Measurements from ENCODE around the gene RNLS.

Gene RNLS

DNA sequence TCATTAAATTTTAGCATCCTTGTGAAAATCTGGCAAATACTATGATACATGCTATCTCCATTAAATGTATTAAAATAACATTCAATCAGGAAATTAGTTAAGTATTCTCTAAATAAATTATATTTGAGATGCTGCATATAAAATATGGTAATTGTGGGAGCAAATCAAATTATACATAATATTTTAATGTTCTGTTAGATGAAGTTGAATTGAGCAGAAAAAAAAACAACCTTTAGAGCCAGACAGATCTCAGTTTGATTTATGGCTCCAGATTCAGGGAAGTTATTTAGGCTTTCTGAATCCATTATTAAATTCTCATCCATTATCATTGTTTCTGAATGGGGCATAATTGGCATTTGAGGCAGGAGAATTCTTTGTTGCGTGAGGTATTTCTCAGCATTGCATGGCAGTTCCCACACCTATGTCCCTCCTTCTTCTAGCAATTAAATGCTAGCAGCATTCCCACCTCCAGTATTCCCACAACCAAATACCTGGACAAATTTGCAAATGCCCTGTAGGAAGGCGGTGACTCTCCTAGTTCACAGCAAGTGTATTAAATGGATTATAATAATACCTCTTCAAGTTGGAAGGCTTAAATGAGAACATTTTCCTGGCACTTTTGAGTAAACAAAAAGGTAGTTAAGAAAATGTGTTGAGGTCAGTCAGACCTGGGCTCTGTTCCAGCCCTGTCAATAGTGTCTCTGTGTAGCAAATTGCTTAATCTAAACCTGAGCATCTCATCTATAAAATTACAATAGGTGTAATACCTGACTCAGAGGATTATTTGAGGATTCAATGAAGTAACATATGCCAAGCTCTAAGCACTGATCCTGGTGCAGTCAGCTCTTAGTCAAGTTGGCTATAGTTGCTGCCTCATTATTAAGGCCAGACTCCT, 108.9 kb downstream of the RNLS start:
- DNase-seq: no peak

DNA sequence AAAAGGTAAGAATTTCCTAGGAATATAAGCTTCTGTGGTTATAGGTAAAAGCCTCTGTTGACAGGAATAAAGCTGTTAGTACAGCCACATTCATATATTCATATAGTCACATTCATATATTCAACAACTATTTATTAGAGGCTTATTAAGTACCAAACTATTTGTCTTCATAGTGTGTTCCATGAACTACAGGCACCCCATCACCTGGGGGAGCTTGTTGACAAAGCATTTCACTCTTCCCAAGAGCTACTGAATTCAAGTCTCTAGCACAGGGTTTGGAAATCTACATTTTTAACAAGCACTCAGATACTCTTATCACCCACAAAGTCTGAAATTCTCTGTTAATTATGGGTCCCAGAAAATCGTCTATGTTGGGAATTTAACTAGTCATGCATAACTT, 110.6 kb downstream of the RNLS start:
- no peak for DNase-seq

DNA sequence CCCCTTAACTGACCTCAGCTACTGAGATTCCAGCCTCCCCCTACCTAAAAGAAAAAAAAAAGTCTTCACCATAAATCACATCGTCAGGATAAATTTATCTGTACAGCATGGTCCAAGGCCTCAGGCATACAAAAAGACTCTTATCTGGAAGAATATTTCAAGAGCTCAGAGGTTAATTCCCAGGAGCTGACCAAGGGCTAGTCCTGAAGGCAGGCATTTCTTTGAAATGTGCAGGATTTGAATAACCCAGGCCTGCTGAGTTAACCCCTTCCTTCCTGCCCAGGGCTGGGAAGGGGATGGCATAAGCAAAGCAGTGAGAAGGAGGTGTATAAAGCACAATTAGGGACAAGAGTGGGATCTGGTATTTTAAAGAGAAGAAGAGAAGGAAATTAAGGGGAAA, 111.2 kb downstream of the RNLS start:
- DNase-seq: no peak

DNA sequence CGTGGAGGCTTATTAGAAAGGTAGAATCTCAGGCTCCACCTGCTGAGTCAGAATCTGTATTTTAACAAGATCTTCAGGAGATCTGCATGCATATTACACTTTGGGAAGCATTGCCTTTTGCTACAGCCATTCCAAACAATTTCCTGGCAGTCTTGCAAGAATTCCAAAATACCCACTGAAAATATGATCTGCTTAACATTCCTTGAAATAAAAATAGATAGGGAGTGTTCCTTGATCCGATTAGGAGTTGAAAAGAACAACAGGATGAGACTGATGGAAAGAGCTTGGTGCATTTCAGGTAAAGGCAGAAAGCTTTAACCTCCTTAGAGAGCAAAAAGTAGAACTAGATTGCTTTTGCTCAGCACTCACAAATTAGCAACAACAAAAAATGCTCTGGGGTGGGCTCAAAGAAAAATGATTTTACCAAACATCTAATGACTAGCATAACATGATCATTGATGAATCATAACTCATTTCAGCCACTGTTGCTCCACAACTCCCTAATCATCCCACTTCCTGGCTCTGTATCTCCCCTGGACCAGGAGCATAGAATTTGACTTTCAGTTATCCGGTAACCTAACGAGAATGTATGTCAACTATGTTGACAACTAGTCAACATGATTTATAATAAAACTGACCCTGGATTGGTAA, 115.2 kb downstream of the RNLS start:
- no peak for DNase-seq

DNA sequence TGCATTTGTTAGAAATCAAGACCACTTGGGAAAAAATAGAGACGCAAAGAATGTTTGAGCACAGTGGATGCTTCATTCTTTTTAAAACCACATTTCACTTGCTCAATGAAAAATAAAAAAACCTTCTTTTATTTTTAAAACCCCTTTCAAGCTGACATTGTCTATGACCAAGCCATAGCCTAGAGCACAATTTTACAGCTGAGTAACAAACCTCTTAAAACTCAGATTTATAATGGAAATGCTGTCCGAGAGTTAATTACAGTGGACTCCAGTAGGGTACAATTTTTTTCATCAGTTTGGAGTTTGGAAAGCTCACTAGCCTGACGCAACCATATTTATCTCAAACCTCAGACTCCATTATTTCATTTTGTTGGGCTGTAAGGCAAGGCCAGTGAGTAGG, 116.3 kb downstream of the RNLS start:
- DNase-seq: no peak

DNA sequence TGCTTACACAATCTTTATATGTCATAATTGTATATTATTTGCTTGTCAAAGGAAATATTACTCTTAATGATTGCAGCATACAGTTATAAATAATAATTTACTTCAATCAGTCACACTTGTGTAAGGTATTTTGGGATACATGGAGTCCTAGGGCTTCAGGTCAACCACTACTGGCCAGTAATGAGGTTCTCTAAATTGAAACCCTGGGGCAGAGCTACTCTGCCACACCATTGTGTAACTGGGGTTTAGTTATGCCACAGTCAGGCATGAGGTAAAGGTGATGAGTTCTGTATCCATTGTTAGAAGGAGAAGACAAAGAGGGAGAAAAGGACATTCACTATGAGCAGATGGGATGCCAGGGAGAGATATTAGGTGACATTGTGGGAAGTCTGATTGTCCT, 117.4 kb downstream of the RNLS start:
- no peak for DNase-seq

DNA sequence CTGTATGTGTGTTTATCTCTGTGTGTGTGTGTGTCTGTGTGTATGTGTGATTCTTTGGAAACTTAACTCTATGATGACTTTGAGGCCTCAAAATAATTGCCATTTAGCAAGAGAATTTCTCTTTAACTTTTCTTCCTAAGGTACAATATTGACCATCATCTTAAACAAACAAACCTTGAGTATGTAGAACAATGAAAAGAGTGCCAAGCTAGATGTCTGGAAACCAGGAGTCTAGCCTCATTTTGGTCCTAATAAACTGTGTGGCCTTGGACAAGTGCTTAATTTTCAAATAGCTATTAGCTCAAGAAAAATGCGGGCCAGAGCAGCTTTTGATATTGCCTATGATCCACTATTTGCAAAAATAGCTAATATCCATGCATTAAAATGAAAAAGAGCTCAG, 119.3 kb downstream of the RNLS start:
- DNase-seq: no peak

DNA sequence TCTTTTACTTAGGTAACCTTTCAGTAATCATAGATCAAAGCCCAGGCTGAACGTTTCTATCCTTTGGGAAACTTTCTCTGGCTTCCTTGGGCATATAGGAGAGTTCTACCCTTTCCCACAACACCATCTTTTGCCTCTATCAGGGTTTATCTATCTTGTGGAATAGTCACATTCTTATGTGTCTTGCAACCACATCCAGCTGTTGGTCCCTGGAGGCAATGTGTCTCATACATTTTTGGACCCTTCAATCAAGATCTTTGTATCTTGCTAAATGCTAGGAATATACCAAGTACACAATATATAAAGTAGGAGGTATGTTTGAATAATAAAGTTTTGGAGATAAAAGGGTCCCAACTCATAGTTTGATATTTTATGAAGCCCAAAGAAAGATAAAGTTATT, 121.7 kb downstream of the RNLS start:
- DNase-seq: no peak

DNA sequence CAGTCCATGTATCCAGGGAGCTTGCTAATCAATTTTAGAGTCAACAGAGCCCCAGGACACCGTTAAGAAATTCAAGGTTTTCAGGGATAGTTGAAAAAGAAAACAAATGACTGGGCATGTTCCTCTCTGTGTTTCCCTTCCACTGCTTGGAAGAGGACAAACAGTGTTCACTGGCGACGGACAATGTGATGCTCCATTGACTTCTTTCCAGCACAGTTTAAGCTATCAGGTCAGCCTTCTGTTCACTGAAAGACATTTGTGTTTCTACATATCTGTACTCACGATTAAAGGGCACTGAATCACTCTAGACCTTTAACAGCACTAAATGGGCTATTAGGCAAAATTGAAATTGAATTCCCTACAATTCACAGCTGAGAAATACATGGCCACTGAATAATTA, 123.6 kb downstream of the RNLS start:
- DNase-seq: no peak

DNA sequence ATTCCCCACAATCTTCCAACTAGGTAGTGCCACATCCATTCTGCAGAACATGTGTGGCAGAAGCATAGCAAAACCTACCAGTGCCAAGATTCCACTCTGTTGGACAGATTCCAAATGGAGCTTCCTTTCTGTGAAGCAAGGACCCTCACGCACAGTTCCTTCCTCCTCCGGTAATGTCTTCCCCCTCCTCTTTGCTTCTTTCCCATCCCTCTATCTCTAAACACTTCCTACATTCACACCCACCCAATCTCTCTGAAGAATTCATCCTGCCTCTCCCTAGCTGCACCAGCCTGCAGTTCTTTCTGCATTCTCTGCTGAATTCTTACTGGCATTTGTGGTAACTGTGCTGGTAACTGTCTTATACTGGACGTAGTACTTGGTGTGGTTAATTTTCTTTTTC, 124.9 kb downstream of the RNLS start:
- no peak for DNase-seq

DNA sequence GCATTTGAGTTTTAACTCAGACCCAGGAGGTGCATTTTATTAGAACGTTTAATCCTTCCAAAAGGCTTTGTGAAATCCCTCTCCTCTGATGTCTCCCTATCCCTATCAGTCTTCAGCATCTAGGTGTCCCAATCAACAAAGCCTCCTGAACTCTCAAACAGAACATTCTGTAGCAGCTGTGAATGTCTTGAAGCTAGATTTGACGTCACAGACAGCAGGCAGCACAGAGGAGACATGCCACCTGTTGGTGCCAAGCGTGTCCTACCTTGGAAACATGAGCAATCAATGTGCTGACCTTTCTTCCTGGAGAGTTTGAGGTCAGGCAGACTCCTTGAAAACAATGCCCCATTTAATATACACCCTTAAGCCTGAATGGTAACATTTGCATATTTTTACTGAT, 125.5 kb downstream of the RNLS start:
- DNase-seq: peak; percentile 15

DNA sequence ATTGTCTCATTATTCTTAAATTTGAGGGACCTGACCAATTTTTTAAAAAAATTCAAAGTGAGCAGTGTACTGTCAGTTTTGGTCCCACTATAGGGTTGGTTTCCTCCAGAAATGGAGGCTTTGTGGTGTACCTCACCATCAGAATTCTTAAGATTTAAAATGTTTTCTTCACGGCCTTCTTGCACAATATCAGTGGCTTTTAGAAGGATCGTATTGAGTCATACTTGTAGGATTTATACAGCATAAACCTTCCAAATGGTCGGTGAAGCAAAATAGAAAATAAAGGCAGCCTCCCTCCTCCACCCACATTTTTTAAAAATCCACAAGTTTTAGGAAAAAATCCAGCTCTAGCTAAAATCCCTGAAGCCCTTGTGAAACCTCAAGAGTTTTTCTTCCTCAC, 126.4 kb downstream of the RNLS start:
- no peak for DNase-seq

DNA sequence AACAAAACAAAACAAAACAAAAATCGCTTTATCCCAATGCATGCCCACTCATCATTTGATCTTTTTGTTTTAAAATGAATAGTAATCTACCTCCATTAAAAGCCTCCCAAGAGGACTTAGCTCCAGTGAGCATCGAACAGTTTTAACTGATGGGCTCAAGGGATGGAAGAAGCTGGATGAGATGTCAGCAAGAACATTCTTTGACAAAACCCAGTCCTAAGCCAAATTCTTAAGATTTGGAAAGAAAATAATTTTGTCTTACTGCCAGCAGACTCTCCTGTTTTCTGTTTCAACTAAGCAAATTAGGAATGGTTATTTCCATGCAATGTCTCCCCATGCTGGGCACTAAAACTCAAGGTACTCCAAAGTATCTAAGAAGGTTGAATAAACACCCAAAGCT, 127.3 kb downstream of the RNLS start:
- no peak for DNase-seq

DNA sequence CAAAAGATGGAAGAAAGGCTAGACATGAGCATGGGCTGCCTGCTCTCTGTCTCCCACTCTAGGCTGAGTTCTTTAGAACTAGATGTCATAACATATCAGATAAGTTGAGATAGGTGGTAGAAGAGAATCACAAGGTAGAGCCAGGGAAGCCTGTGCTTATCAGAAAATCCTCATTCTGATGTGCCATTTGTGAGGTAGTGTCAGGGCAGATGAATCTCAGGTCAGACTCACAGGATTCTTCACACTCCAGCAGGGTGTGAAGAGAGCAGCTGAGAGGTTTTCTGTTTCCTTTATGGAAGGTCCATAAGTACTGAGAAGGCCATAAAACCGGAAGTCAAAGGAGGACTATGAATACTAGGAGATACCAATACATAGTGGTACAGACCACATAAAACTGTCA, 132.9 kb downstream of the RNLS start:
- no peak for DNase-seq

DNA sequence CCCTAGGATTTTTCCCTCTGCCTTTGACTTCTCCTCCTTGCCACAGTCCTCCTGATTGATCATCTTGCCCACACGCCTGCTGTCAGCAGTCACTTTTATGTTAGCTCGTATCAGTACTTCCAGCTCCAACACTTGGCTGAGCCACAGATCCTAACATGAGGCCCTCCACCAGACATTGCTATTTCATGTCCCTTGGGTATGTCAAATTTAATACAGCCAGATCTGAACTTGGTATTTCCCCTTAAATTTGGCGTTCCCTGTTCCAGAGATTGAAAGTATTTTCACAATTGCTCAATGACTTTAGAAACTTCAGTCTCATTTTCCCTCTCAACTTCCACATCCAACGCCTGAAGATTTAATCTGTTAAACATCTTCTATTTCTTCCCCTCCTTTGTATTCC, 140.4 kb downstream of the RNLS start:
- DNase-seq: no peak

DNA sequence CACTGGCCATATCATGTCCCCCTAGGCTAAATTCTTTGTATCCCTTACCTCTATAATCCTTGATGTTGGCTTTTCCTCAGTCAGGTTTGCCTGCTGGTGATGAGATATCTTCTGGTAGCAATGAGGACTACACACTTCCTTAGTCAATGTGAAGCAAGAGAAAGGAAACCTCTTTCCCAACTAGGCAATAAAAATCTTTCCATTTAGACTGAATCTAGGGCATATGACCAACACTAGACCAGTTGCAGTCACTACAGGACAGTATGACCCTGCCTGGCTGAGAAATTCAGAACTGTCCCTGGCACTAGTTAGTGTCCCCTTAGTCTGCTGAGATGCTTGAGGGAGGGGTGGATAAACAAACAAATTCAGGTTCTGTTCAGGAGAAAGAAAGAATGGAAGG, 142.6 kb downstream of the RNLS start:
- no peak for DNase-seq

DNA sequence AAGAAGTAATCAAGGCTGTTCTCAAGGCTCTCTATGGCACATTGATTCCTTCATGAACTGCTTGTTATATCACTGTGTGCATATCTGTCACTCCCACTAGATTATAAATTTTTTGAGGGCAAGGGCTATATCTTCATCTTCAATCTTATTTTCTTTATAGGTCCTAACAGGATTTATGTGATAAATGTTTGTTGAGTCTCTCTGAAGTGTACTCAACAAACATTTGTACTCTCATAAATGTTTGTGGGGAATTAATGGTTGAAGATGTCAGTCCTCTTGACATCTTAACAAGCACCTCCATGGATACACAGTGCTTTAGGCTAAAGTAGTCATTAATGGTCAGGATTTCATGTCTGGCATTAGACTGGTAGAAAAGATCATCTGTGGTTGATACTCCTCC, 143.2 kb downstream of the RNLS start:
- DNase-seq: no peak

DNA sequence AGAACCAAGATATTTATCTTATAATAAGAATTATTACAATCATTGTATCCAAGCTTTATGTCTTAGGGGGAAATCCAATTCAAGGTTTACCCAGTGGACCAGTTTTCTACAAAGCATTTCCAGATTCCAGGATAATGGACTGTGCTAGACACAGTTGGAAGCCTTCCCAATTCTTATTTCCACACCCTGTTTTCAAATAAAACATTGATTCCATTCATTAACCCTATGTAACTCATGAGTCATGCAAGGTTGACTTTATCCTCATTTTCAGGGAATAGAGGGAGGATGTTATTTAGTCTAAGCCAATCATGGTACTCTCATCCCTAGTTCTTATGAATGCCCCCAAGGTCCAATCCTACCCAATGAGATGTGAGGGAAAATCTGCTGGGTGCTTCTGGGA, 145.7 kb downstream of the RNLS start:
- DNase-seq: no peak

DNA sequence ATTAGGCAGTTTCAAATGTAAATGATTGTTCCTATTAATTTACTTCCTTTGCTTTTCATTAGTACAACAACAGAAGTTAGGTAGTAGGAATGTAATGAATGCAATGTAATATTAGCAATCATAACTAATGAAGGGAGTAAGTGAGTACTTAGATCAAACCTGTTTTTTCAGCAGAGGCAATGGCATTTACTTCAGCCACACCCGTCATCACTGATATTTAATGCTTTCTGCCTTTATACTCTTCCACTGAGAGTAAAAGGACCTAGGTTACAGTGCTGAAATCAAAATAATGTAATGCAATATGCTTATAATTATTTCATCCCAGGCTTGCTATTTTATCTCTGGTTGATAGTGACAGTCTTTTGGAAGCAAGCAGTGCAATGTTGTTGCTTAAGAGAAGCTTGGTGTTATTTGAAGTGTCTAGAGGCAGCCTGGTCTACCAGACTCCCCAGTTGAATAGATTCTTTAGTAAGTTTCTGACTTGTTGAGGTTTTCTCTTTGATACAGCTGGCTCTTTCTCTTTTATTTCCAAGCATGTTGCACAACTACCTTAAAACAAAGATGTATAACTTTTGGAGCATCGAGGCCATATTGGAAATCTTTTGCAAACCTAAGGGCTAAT, 149.4 kb downstream of the RNLS start:
- no peak for DNase-seq

DNA sequence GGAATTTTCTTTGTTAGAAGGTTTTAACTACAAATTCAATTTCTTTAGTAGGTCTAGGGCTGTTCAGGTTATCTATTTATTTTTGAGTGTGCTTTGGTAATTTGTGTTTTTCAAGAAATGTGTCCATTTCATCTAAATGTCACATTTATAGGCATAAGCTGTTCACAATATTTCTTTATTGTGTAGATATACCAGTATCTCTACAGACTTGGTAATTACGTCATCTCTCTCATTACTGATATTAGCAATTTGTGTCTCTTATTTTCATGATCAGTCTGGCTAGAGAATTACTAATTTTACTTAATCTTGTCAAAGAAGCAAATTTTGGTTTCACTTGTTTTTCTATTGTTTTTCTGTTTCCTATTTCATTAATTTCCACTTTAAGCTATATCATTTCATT, 152.0 kb downstream of the RNLS start:
- no peak for DNase-seq

DNA sequence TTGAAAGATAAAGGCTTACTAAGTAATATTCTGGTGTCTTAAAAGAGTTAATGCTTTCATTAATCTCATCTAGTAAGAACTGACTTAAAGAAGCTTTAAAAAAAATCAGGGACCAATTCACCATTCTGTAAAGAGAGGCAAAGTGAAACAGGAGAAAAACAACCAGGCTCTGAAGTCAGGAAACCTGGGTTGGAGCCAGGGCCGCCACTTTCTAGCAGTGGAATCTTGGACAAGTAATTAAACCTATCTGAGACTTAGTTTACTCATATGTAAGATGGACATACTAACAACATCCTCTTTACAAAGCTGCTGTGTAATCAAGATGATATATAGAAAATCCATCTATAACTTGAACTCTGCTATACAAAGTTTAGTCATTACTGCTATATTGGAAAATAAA, 154.1 kb downstream of the RNLS start:
- no peak for DNase-seq

DNA sequence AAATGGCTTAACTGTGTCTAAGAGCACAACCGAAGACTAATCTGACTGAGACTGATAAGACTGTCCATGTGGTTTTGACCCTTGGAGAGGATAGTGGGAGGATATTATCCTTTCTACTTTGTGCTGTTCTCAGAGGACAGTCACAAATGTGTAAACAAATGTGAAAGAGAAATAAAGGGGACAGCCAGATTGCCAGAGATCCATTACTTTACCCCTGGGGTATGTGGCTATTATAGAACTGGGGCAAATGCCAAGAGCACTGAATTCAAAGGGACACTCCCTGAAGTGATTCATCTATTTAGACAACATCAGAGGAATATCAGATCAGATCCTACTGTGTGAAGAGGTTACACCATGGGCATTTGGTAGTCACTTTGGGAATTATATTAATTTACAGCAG, 154.7 kb downstream of the RNLS start:
- no peak for DNase-seq

DNA sequence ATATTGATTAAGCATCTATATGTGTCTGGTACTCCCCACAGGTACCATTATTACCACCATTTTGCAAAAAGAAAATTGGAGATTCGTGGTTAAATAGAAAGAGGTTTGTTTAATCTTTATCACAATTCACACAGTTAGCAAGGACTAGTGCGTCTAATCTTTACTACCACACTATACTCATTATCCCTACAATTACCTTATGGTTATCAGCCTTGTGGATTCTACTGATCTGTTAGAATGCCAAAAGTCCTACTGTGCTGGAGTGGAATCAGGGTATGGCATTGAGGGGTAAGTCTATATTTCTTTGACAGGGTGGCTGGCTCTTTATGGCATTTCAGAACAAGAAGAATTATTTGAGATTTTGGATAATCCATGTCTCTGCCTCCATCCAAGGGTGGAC, 156.1 kb downstream of the RNLS start:
- no peak for DNase-seq

DNA sequence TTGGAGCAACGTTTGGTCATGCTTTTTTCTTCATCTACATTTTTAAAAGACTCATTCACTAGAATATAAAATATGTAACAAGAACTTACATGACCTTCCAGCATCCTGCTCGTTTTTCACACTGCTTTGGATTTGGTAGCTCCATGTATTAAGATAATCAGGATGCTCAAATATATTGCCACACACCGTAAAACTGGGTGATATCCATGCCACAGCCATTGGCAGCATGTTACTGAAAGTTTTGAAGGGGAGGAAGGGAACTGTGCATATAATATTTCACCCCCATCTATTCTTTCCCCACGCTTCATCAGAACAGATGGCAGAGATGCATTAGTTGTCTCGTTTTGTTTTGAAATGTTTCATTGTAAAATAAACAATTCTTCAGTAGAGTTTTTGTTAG, 158.2 kb downstream of the RNLS start:
- no peak for DNase-seq
